CD4-positive, alpha-beta T cell (primary cell): ENCODE results near the gene SPDL1. TPM values are rescaled to one million over a fixed set of nuclear protein-coding genes. Genes with fewer than 3 reads are reported as not detected.

Experiments
- ATAC-seq: fragments of 200-7000 bp; cut with Tn5 transposase; one replicate; pipeline ENCODE4 v1.10.0; 2022; ENCODE audit warnings: mild to moderate bottlenecking; ENCODE audit not compliant: poor library complexity
- CTCF ChIA-PET: fragments of 350-600 bp; sonication (Branson Sonifier 250); formaldehyde crosslinking; loops from one replicate; lab custom pipeline; 2021; ENCODE audit warnings: antibody characterized with exemption, inconsistent platforms; lab: Charles Lee
- POLR2A ChIA-PET: fragments of 350-600 bp; sonication (Branson Sonifier 250); formaldehyde crosslinking; loops from one replicate; lab custom pipeline; 2021; ENCODE audit warnings: antibody characterized with exemption, inconsistent platforms; lab: Charles Lee
- DNase-seq, 14 experiments: peaks; one replicate each; pipeline ENCODE4 v3.0.0-alpha.2; 2013 to 2020; ENCODE audit warnings: mixed read lengths in 2 of 14
- H3K27ac ChIP-seq, 2 donors: one replicate each; pipeline versions ENCODE4 v1.5.1 to v1.7.0; 2013; ENCODE audit warnings: low read length in 2 of 2, low read depth in 1 of 2, mild to moderate bottlenecking in 1 of 2
- H3K27me3 ChIP-seq, 2 experiments: 1 replicate in 1 of 2; 2 replicates in 1 of 2; pipeline versions ENCODE4 v1.6.1 to v1.7.0; 2013; ENCODE audit warnings: low read length in 2 of 2, control low read depth in 1 of 2, mild to moderate bottlenecking in 1 of 2, moderate library complexity in 1 of 2; ENCODE audit not compliant: insufficient read depth in 2 of 2, control insufficient read depth in 1 of 2
- H3K36me3 ChIP-seq: one replicate; pipeline ENCODE4 v1.6.1; 2013; ENCODE audit warnings: low read length, control low read depth; ENCODE audit not compliant: insufficient read depth
- H3K4me1 ChIP-seq: one replicate; pipeline ENCODE4 v1.6.1; 2013; ENCODE audit warnings: low read length, control low read depth; ENCODE audit not compliant: insufficient read depth
- H3K4me3 ChIP-seq: one replicate; pipeline ENCODE4 v1.5.1; 2013; ENCODE audit warnings: mild to moderate bottlenecking, low read length, moderate library complexity
- H3K9me3 ChIP-seq, 2 experiments: 1 replicate in 1 of 2; 2 replicates in 1 of 2; pipeline versions ENCODE4 v1.6.1 to v1.7.0; 2013; ENCODE audit warnings: low read length in 2 of 2, mild to moderate bottlenecking in 2 of 2, control low read depth in 1 of 2, moderate library complexity in 1 of 2; ENCODE audit not compliant: control insufficient read depth in 1 of 2, insufficient read depth in 1 of 2
- H3K27ac Mint-ChIP-seq: one replicate; pipeline ENCODE4 v1.8.0; 2020; ENCODE audit warnings: mixed read lengths
- H3K27me3 Mint-ChIP-seq: one replicate; pipeline ENCODE4 v1.8.0; 2021; ENCODE audit warnings: mixed read lengths
- H3K36me3 Mint-ChIP-seq: one replicate; pipeline ENCODE4 v1.8.0; 2021; ENCODE audit warnings: low read depth, mixed read lengths
- H3K4me1 Mint-ChIP-seq: one replicate; pipeline ENCODE4 v1.8.0; 2021; ENCODE audit warnings: low read depth, mixed read lengths
- H3K4me3 Mint-ChIP-seq: one replicate; pipeline ENCODE4 v1.8.0; 2020; ENCODE audit warnings: mild to moderate bottlenecking, mixed read lengths
- H3K9me3 Mint-ChIP-seq: one replicate; pipeline ENCODE4 v1.8.0; 2020; ENCODE audit warnings: mixed read lengths
- CTCF ChIP-seq: fragments of 200-600 bp; IDR thresholded peaks from one replicate; pipeline ENCODE4 v1.8.0; 2022; ENCODE audit warnings: antibody characterized with exemption, mild to moderate bottlenecking
- intact Hi-C, 2 experiments: fragments of 100-400 bp; cut with DNase I in 1 of 2; cut with micrococcal nuclease in 1 of 2; formaldehyde crosslinking; loops; one replicate each; pipeline versions ENCODE4 v1.15.1 to v1.9.0; 2023 to 2025; cut with DNase I, micrococcal nuclease
- total RNA-seq, 174 experiments: library from RNA in 2 of 174; stranded (reverse) in 2 of 174; gene quantifications; one replicate each; pipeline ENCODE4 v1.2.3 and lab custom pipeline; 2021 to 2026

The SPDL1 gene
- total RNA-seq, 2 experiments from 2014 or later: 4.3 to 5.6 TPM

- POLR2A ChIA-PET: no interaction called here
- no peak overlapping the region for H3K27ac ChIP-seq
- H3K36me3 ChIP-seq: no peaks in the 10 kb centered on the region
- H3K27me3 ChIP-seq: peaks cover 9 to 49% of the 10 kb centered on the region in 2 experiments
- no peaks in the 10 kb centered on the region for H3K9me3 Mint-ChIP-seq
- H3K9me3 ChIP-seq: no peaks in the 10 kb centered on the region
- H3K4me3 Mint-ChIP-seq: no peak overlapping the region
- intact Hi-C loops: no loop called here
- no peak overlapping the region for H3K27ac Mint-ChIP-seq
- H3K36me3 Mint-ChIP-seq: no peaks in the 10 kb centered on the region
- H3K4me1 Mint-ChIP-seq: no peaks in the 10 kb centered on the region
- CTCF ChIA-PET: no interaction called here
- TF ChIP-seq CTCF: no peak
- no peak for ATAC-seq
- no peak for DNase-seq
- H3K4me1 ChIP-seq: no peaks in the 10 kb centered on the region
- H3K4me3 ChIP-seq: no peak overlapping the region
- peaks cover 83% of the 10 kb centered on the region for H3K27me3 Mint-ChIP-seq
These were observed 12.2 kb upstream of the SPDL1 start for GRCh38 chr5:169571355-169571754.

- no peak for ATAC-seq
- peaks cover 9 to 39% of the 10 kb centered on the region in 2 experiments for H3K27me3 ChIP-seq
These were observed 9.4 kb upstream of the SPDL1 start for GRCh38 chr5:169574134-169574646.

GRCh38 chr5:169576181-169576598, 7.4 kb upstream of the SPDL1 start:
- intact Hi-C loops: no loop called here
- Mint-ChIP-seq H3K27ac (no peak overlapping the region), H3K4me1 (no peaks in the 10 kb centered on the region), H3K36me3 (no peaks in the 10 kb centered on the region), H3K9me3 (no peaks in the 10 kb centered on the region), H3K4me3 (no peak overlapping the region), H3K27me3 (peaks cover 51% of the 10 kb centered on the region)
- no peaks in the 10 kb centered on the region for H3K9me3 ChIP-seq
- no peaks in the 10 kb centered on the region for H3K4me1 ChIP-seq
- POLR2A ChIA-PET: no interaction called here
- no peak for TF ChIP-seq CTCF
- no peak overlapping the region for H3K4me3 ChIP-seq
- DNase-seq (no peak), ATAC-seq (no peak)
- H3K27me3 ChIP-seq: peaks cover 4 to 25% of the 10 kb centered on the region in 2 experiments
- no peak overlapping the region for H3K27ac ChIP-seq
- no peaks in the 10 kb centered on the region for H3K36me3 ChIP-seq
- CTCF ChIA-PET: no interaction called here

More at GRCh38 chr5:169574134-169574646, 9.4 kb upstream of the SPDL1 start:
- peaks cover 70% of the 10 kb centered on the region for H3K27me3 Mint-ChIP-seq
- no peak overlapping the region for H3K27ac Mint-ChIP-seq
- no peak overlapping the region for H3K4me3 Mint-ChIP-seq
- no peaks in the 10 kb centered on the region for H3K9me3 ChIP-seq
- H3K4me1 ChIP-seq: no peaks in the 10 kb centered on the region
- no peak overlapping the region for H3K27ac ChIP-seq
- no peak for TF ChIP-seq CTCF
- H3K36me3 ChIP-seq: no peaks in the 10 kb centered on the region
- no peak overlapping the region for H3K4me3 ChIP-seq
- intact Hi-C loops: no loop called here
- ChIA-PET POLR2A (no interaction called here), CTCF (no interaction called here)
- H3K9me3 Mint-ChIP-seq: no peaks in the 10 kb centered on the region
- H3K4me1 Mint-ChIP-seq: no peaks in the 10 kb centered on the region
- no peaks in the 10 kb centered on the region for H3K36me3 Mint-ChIP-seq
- DNase-seq: no peak
